Heart right ventricle (tissue), 16 donors: ENCODE measurements around the gene C2. TPM values are rescaled to one million over a fixed set of nuclear protein-coding genes. Genes with fewer than 3 reads are reported as not detected.
"Not testable (repeated sequence)": the region's sequence is repeated elsewhere in the genome, so short reads cannot be mapped to it uniquely, and the experiment has no call there.

ENCODE experiments used
- ATAC-seq, 8 donors: fragments of 200-7000 bp; cut with Tn5 transposase; one replicate each; pipeline ENCODE4 v1.9.1; 2020; ENCODE audit warnings: mild to moderate bottlenecking in 8 of 8, moderate library complexity in 8 of 8, moderate number of reproducible peaks in 1 of 8
- DNase-seq, 2 donors: peaks; one replicate each; pipeline ENCODE4 v3.0.0-alpha.2; 2020
- H3K27ac ChIP-seq, 10 donors: fragments of 200-600 bp; sonication (generic) in 2 of 10; one replicate each; pipeline versions ENCODE4 v1.5.0 to v1.8.0; 2020 to 2022; ENCODE audit warnings: mild to moderate bottlenecking in 3 of 10
- H3K27me3 ChIP-seq, 7 donors: fragments of 200-600 bp; one replicate each; pipeline ENCODE4 v1.8.0; 2021 to 2022; ENCODE audit warnings: mild to moderate bottlenecking in 2 of 7
- H3K36me3 ChIP-seq, 9 donors: fragments of 200-600 bp; sonication (generic) in 1 of 9; one replicate each; pipeline versions ENCODE4 v1.5.0 to v1.8.0; 2020 to 2022; ENCODE audit warnings: mild to moderate bottlenecking in 2 of 9
- H3K4me1 ChIP-seq, 9 donors: fragments of 200-600 bp; sonication (generic) in 1 of 9; one replicate each; pipeline versions ENCODE4 v1.5.0 to v1.8.0; 2020 to 2022; ENCODE audit warnings: mild to moderate bottlenecking in 4 of 9
- H3K4me3 ChIP-seq, 10 donors: fragments of 200-600 bp; sonication (generic) in 2 of 10; one replicate each; pipeline versions ENCODE4 v1.5.0 to v1.8.0; 2020 to 2022; ENCODE audit warnings: mild to moderate bottlenecking in 7 of 10, moderate library complexity in 2 of 10
- H3K9me3 ChIP-seq, 11 donors: fragments of 200-600 bp in 10 of 11; sonication (generic) in 2 of 11; one replicate each; pipeline versions ENCODE4 v1.5.0 to v1.8.0; 2013 to 2022; ENCODE audit warnings: mild to moderate bottlenecking in 2 of 11, control low read depth in 1 of 11, moderate library complexity in 1 of 11
- WGBS, 2 donors: extraction: QIAGEN DNeasy Blood & Tissue Kit; methylation state at CpG; one replicate each; pipeline ENCODE4 v1.1.7; 2013; ENCODE audit warnings: inconsistent platforms in 1 of 2; 5-methylcytosine and 5-hydroxymethylcytosine counted together
- intact Hi-C, 10 donors: fragments of 100-400 bp; cut with DNase I; formaldehyde crosslinking; loops; one replicate each; pipeline versions ENCODE4 v1.11.1 to v1.14.2; 2022
- polyA plus RNA-seq, 2 donors: library from polyadenylated mRNA; stranded (reverse); fragments of 200-250 nt; gene quantifications; one replicate each; pipeline ENCODE4 v1.2.3, GENCODE V29; 2013
- total RNA-seq, 10 donors: library from RNA; stranded (reverse); fragmentation: NEBNext Ultra II Directional in 3 of 10; extraction: Animal tissue kit (Norgen Biotek cat#: 25700) in 3 of 10; gene quantifications; one replicate each; pipeline versions ENCODE4 v1.2.1 to v1.2.4, GENCODE V29; 2021 to 2023
- TF ChIP-seq, protein P1 (sequence below), 9 donors: fragments of 200-600 bp; sonication (generic) in 2 of 9; IDR thresholded peaks; one replicate each; pipeline versions ENCODE4 v1.5.0 to v1.8.0; 2021 to 2022; ENCODE audit warnings: antibody characterized with exemption in 9 of 9, mild to moderate bottlenecking in 5 of 9, moderate library complexity in 1 of 9
- donor health status: Arrhythmogenic right ventricular cardiomyopathy.
- donor health status: ischemic (EF 13 %, LVEDD 7.1; RV severe dilation, severe dysfunction).
- donor health status: healthy with polysubstance abuse.
- donor health status: DM: no; HTN: yes; CAD: no.
- donor health status: DM: no; HTN: no; CAD: no.
- donor health status: ischemic (EF 25% LVEDD 6.9; RV normal size, moderate dysfunction).
- donor health status: ischemic (EF 25% LVEDD 5.7; RV mildly dilated, moderate dysfunction).
- donor health status: healthy.
- donor health status: DM: yes; HTN: yes; CAD: no.
- donor health status: Ischemic cardiomyopathy.
- donor health status: ischemic (EF 35%, LVEDD 5.7; RV mildly dilated, moderate dysfunction).
- donor health status: nonischemic (EF 11% LVEDD 7.7; RV severe dilation, severe dysfunction).
- donor health status: DM: yes; HTN: yes; CAD: no.
- donor health status: PGD.
- donor health status: ischemic (EF 29% LVEDD 5.4; RV normal size, mild dysfunction).
- donor health status: nonischemic (EF 23%, LVEDD 6.1; RV moderate dilation, normal function).

C2 gene
- total and polyA plus RNA-seq, 12 donors: 1.1 to 63.0 (median 3.7) TPM

GRCh38 chr6:31971279-31971992 is 43.9 kb downstream of the C2 start:
- TF ChIP-seq, protein P1, sequence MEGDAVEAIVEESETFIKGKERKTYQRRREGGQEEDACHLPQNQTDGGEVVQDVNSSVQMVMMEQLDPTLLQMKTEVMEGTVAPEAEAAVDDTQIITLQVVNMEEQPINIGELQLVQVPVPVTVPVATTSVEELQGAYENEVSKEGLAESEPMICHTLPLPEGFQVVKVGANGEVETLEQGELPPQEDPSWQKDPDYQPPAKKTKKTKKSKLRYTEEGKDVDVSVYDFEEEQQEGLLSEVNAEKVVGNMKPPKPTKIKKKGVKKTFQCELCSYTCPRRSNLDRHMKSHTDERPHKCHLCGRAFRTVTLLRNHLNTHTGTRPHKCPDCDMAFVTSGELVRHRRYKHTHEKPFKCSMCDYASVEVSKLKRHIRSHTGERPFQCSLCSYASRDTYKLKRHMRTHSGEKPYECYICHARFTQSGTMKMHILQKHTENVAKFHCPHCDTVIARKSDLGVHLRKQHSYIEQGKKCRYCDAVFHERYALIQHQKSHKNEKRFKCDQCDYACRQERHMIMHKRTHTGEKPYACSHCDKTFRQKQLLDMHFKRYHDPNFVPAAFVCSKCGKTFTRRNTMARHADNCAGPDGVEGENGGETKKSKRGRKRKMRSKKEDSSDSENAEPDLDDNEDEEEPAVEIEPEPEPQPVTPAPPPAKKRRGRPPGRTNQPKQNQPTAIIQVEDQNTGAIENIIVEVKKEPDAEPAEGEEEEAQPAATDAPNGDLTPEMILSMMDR (IDR thresholded peaks at IDR 0.05): no peak
- no peaks in the 10 kb centered on the region for H3K9me3 ChIP-seq
- H3K4me3 ChIP-seq: peak overlapping the region; percentile 59 to 96 (median 74)
- H3K27me3 ChIP-seq: no peaks in the 10 kb centered on the region
- peak overlapping the region; percentile 87 to 96 (median 94) for H3K27ac ChIP-seq
- WGBS, 2 donors: 21 to 27% methylated on average over 29 of the region's 29 CpGs
- H3K4me1 ChIP-seq: peaks cover 6 to 31% (median 24%) of the 10 kb centered on the region in 9 donors
- no peak for DNase-seq
- peak in 2 of 8 donors; percentile 3 to 13 for ATAC-seq
- intact Hi-C loops: no loop called here
- H3K36me3 ChIP-seq: peaks cover 0 to 62% (median 25%) of the 10 kb centered on the region in 9 donors

GRCh38 chr6:31971993-31972708 is 44.6 kb downstream of the C2 start, which contains the start of gene DXO:
Gene DXO (minus strand): TSS chr6:31972138. CDS start chr6:31971675, 463 bp downstream.
- Histone ChIP-seq H3K4me1 (peaks cover 6 to 31% (median 24%) of the 10 kb centered on the region in 9 donors), H3K4me3 (peak within 1 kb of the TSS; percentile 59 to 96 (median 74)), H3K36me3 (peaks cover 0 to 55% (median 18%) of the 10 kb centered on the region in 9 donors), H3K9me3 (no peaks in the 10 kb centered on the region), H3K27ac (peak within 1 kb of the TSS; percentile 87 to 96 (median 94)), H3K27me3 (no peaks in the 10 kb centered on the region)
- 0 to 1% methylated on average over 62 of the region's 62 CpGs for WGBS, 2 donors
- ATAC-seq (peak; percentile 95 to 97 (median 96)), DNase-seq (peak; percentile 92 to 97)
- intact Hi-C loops: loop anchor here in 3 of 10 donors (1.0 kb wide), 1 partner anchor 13 kb away; the partner anchor contains the start of gene SKIC2 (in 3 of the 3)
- TF ChIP-seq, protein P1 (IDR thresholded peaks at IDR 0.05): no peak

DNA sequence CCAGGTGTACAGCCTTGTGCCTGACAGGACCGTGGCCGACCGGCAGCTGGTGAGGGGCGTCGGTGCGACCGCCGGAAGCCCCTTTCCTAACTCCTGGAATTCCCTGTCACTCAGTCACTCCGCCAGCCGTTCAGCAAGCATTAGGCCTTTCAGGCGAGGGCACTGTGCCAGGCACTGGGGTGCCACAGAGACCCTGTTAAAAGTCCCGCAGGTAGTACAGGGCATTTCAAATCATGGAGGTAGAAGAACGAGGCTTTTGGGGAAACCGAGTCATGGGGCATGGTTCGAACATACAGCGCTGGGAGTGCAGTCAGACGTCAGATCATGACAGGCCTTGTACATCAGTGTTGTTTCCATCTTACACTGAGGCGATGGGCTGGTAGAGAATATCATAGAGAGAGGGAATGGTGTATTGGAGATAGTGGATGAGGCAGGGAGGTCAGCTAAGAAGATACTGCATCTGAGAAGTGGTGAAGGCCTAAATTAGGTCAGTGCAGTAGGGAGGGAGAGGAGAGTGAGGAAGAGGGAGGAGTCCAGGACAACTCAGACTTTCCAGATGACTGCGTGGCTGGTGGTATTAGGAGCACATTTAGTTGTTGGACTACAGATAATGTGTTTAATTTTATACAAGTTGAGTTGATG is 45.3 kb downstream of the C2 start:
- H3K4me1 ChIP-seq: peaks cover 6 to 31% (median 24%) of the 10 kb centered on the region in 9 donors

DNA sequence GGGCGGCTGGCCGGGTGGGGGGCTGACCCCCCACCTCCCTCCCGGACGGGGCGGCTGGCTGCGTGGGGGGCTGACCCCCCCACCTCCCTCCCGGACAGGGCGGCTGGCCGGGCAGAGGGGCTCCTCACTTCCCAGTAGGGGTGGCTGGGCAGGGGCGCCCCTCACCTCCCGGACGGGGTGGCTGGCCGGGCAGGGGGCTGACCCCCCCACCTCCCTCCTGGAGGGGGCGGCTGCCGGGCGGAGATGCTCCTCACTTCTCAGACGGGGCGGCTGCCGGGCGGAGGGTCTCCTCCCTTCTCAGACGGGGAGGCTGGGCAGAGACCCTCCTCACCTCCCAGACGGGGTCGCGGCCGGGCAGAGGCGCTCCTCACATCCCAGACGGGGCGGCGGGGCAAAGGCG is 48.5 kb downstream of the C2 start:
- H3K9me3 ChIP-seq, H3K4me3 ChIP-seq, H3K27ac ChIP-seq, H3K27me3 ChIP-seq, DNase-seq, intact Hi-C loops, ATAC-seq: not testable (repeated sequence)
- WGBS, 2 donors: 98% methylated on average over 26 to 29 of the region's 30 CpGs
- H3K4me1 ChIP-seq: peaks cover 6 to 20% (median 16%) of the 10 kb centered on the region in 9 donors
- H3K36me3 ChIP-seq: peaks cover 0 to 41% (median 8%) of the 10 kb centered on the region in 9 donors

More for the DNA sequence above, 45.3 kb downstream of the C2 start:
- Histone ChIP-seq H3K4me3 (peak overlapping the region; percentile 59 to 96 (median 74)), H3K27me3 (no peaks in the 10 kb centered on the region), H3K27ac (peak overlapping the region; percentile 87 to 96 (median 94)), H3K36me3 (peaks cover 0 to 50% (median 11%) of the 10 kb centered on the region in 9 donors), H3K9me3 (no peaks in the 10 kb centered on the region)
- intact Hi-C loops: loop anchor here in 3 of 10 donors (1.0 kb wide), 1 partner anchor 14 kb away; the partner anchor contains the start of gene SKIC2 (in 3 of the 3)
- DNase-seq (no peak), ATAC-seq (no peak)
- WGBS, 2 donors: 6 to 7% methylated on average over 19 of the region's 19 CpGs
- TF ChIP-seq, protein P1 (IDR thresholded peaks at IDR 0.05): no peak
